Measurements from ENCODE around the gene TNRC18. TPM values are rescaled to one million over a fixed set of nuclear protein-coding genes. Genes with fewer than 3 reads are reported as not detected.

Gene TNRC18
- total and polyA plus RNA-seq, 2 donors (not counting 3 experiments of a cell fraction or from before 2014, with no cell fraction given) = 14.8 to 64.6 TPM

- H3K36me3 ChIP-seq (ENCODE audit: control insufficient read depth in 2 of 2, extremely low read depth in 1 of 2, insufficient read depth in 2 of 2, low read length in 2 of 2) = no peaks in the 10 kb centered on the region
- peak overlapping the region; percentile 72 for H3K27ac ChIP-seq (ENCODE audit: insufficient read depth, low read depth, low read length)
- intact Hi-C loops (cut with micrococcal nuclease) (loop anchor here (2.0 kb wide), 2 partner anchors 53 to 59 kb away; no protein-coding TSS in a partner anchor), dilution Hi-C loops (cut with MboI; ENCODE audit: extremely low pct_ligation_motif_present, low sequenced_read_pairs) (no loop called here)
- peak overlapping the region; percentile 86 to 94 (median 90) for H3K4me3 ChIP-seq (replicated peaks in 1 of 3; ENCODE audit: insufficient read depth in 1 of 3, low read depth in 1 of 3, low read length in 3 of 3)
- peak overlapping the region; percentile 82 for H3K9ac ChIP-seq (replicated peaks; ENCODE audit: extremely low read depth, insufficient read depth, low read length)
- no peaks in the 10 kb centered on the region for H3K9me1 ChIP-seq (replicated peaks; ENCODE audit: control insufficient read depth, extremely low read depth, insufficient read depth, low read length)
- no peaks in the 10 kb centered on the region for H4K20me1 ChIP-seq (replicated peaks; ENCODE audit: control insufficient read depth, extremely low read depth, insufficient read depth, low read length)
- ChIA-PET POLR2A (interaction anchor here (0.6 kb wide), 2 partner anchors 9 to 383 kb away, joined by 3 read pairs; no protein-coding TSS in a partner anchor), CTCF (interaction anchor here (0.6 to 3.5 kb wide), 9 partner anchors 25 to 252 kb away, joined by 3 to 13 read pairs (median 3); no protein-coding TSS in a partner anchor)
- DNase-seq (ENCODE audit: low read depth, low spot score) (peak; percentile 89), FAIRE-seq (peak; percentile 97)
- H3K79me2 ChIP-seq (ENCODE audit: control insufficient read depth, insufficient read depth, low read length) = peaks cover 75% of the 10 kb centered on the region
- no TSS peak for BruUV-seq (replicated peaks)
- TF ChIP-seq POLR2AphosphoS5 (IDR thresholded peaks at IDR 0.05; ENCODE audit: insufficient read depth, low read depth, low read length) (peak; percentile 29), POLR2A (IDR thresholded peaks at IDR 0.05; ENCODE audit: low read depth, low read length) (peak; percentile 87), JUN (IDR thresholded peaks at IDR 0.05; ENCODE audit: borderline replicate concordance, insufficient read depth, insufficient read length, low read depth) (no peak)
- no peaks in the 10 kb centered on the region for H3K27me3 ChIP-seq (ENCODE audit: control insufficient read depth in 2 of 2, insufficient read depth in 2 of 2, low read length in 2 of 2)
- peak overlapping the region; percentile 94 for H3K4me2 ChIP-seq (ENCODE audit: insufficient read depth, low read length)
- H3K4me1 ChIP-seq (ENCODE audit: control insufficient read depth, extremely low read depth, insufficient read depth, low read length) = peaks cover 13% of the 10 kb centered on the region
- no peaks in the 10 kb centered on the region for H3K9me3 ChIP-seq (replicated peaks; ENCODE audit: control insufficient read depth, insufficient read depth, low read length)
- peak overlapping the region; percentile 31 for H2AFZ ChIP-seq (ENCODE audit: low read depth, low read length)
Measured at GRCh38 chr7:5425507-5426225, 2.0 kb upstream of the TNRC18 start.

GRCh38 chr7:5424749-5425506, 1.3 kb upstream of the TNRC18 start:
- Histone ChIP-seq H3K9me1 (replicated peaks; ENCODE audit: control insufficient read depth, extremely low read depth, insufficient read depth, low read length) (no peaks in the 10 kb centered on the region), H3K36me3 (ENCODE audit: control insufficient read depth in 2 of 2, extremely low read depth in 1 of 2, insufficient read depth in 2 of 2, low read length in 2 of 2) (no peaks in the 10 kb centered on the region), H3K9me3 (replicated peaks; ENCODE audit: control insufficient read depth, insufficient read depth, low read length) (no peaks in the 10 kb centered on the region), H3K79me2 (ENCODE audit: control insufficient read depth, insufficient read depth, low read length) (peaks cover 75% of the 10 kb centered on the region), H3K9ac (replicated peaks; ENCODE audit: extremely low read depth, insufficient read depth, low read length) (peak overlapping the region; percentile 82), H3K27ac (ENCODE audit: insufficient read depth, low read depth, low read length) (peak overlapping the region; percentile 72), H3K4me3 (replicated peaks in 1 of 3; ENCODE audit: insufficient read depth in 1 of 3, low read depth in 1 of 3, low read length in 3 of 3) (peak overlapping the region; percentile 86 to 94 (median 90)), H2AFZ (ENCODE audit: low read depth, low read length) (peak overlapping the region; percentile 31), H3K4me2 (ENCODE audit: insufficient read depth, low read length) (peak overlapping the region; percentile 94), H3K4me1 (ENCODE audit: control insufficient read depth, extremely low read depth, insufficient read depth, low read length) (peaks cover 10% of the 10 kb centered on the region), H4K20me1 (replicated peaks; ENCODE audit: control insufficient read depth, extremely low read depth, insufficient read depth, low read length) (no peaks in the 10 kb centered on the region), H3K27me3 (ENCODE audit: control insufficient read depth in 2 of 2, insufficient read depth in 2 of 2, low read length in 2 of 2) (no peaks in the 10 kb centered on the region)
- ChIA-PET CTCF (interaction anchor here (0.6 to 3.5 kb wide), 7 partner anchors 26 to 253 kb away, joined by 3 to 13 read pairs (median 4); no protein-coding TSS in a partner anchor), POLR2A (interaction anchor here (0.6 kb wide), 1 partner anchor 384 kb away, joined by 3 read pairs; no protein-coding TSS in a partner anchor)
- TF ChIP-seq GATA2 (IDR thresholded peaks at IDR 0.05; ENCODE audit: insufficient read depth, insufficient read length, low read depth, low read length) (no peak), POLR2A (IDR thresholded peaks at IDR 0.05; ENCODE audit: low read depth, low read length) (peak; percentile 32)
- dilution Hi-C loops (cut with MboI; ENCODE audit: extremely low pct_ligation_motif_present, low sequenced_read_pairs) = no loop called here
- intact Hi-C loops (cut with micrococcal nuclease) = loop anchor here (2.0 kb wide), 2 partner anchors 54 to 58 kb away; no protein-coding TSS in a partner anchor
- no TSS peak for BruUV-seq (replicated peaks)
- FAIRE-seq (peak; percentile 80), DNase-seq (ENCODE audit: low read depth, low spot score) (peak; percentile 61)
